MM.1S (cell line): Measurements from ENCODE around the gene LAMTOR5.

Source experiments
- DNase-seq: peaks from one replicate; pipeline ENCODE4 v3.0.0-alpha.2; 2015
- H2AFZ ChIP-seq: fragments of 300-600 bp; sonication (generic); 2 replicates; pipeline ENCODE4 v1.6.0; 2016; ENCODE audit warnings: antibody characterized with exemption, low read length
- H3F3A ChIP-seq: fragments of 300-600 bp; sonication (generic); 2 replicates; pipeline ENCODE4 v1.6.1; 2016; ENCODE audit warnings: mild to moderate bottlenecking, antibody characterized with exemption, low read length, moderate library complexity, mixed read lengths; ENCODE audit not compliant: insufficient read depth
- H3K27ac ChIP-seq: fragments of 300-600 bp; sonication (generic); 2 replicates; pipeline ENCODE4 v1.5.1; 2016; ENCODE audit warnings: mild to moderate bottlenecking, low read length
- H3K27me3 ChIP-seq: fragments of 300-600 bp; sonication (generic); replicated peaks from 2 replicates; pipeline ENCODE4 v1.6.0; 2016; ENCODE audit warnings: low read length; ENCODE audit not compliant: insufficient read depth
- H3K36me3 ChIP-seq: fragments of 300-600 bp; sonication (generic); replicated peaks from 2 replicates; pipeline ENCODE4 v1.6.1; 2016; ENCODE audit warnings: mild to moderate bottlenecking, low read length, mixed read lengths; ENCODE audit not compliant: insufficient read depth
- H3K4me1 ChIP-seq: fragments of 300-600 bp; sonication (generic); 2 replicates; pipeline ENCODE4 v1.6.1; 2016; ENCODE audit warnings: low read length, mixed read lengths
- H3K4me2 ChIP-seq: fragments of 300-600 bp; sonication (generic); 2 replicates; pipeline ENCODE4 v1.6.0; 2016; ENCODE audit warnings: low read depth, low read length
- H3K4me3 ChIP-seq: fragments of 300-600 bp; sonication (generic); 2 replicates; pipeline ENCODE4 v1.5.1; 2016; ENCODE audit warnings: low read length, mixed read lengths
- H3K79me2 ChIP-seq: fragments of 300-600 bp; sonication (generic); 2 replicates; pipeline ENCODE4 v1.6.1; 2016; ENCODE audit warnings: mixed run types, low read length, mixed read lengths
- H3K9ac ChIP-seq: fragments of 300-600 bp; sonication (generic); 2 replicates; pipeline ENCODE4 v1.6.1; 2016; ENCODE audit warnings: low read length, mixed read lengths
- H3K9me2 ChIP-seq: fragments of 300-600 bp; sonication (generic); replicated peaks from 2 replicates; pipeline ENCODE4 v1.6.1; 2016; ENCODE audit warnings: mild to moderate bottlenecking, low read length, mixed read lengths; ENCODE audit not compliant: insufficient read depth
- H3K9me3 ChIP-seq: fragments of 300-600 bp; sonication (generic); replicated peaks from 2 replicates; pipeline ENCODE4 v1.6.1; 2016; ENCODE audit warnings: mild to moderate bottlenecking, low read length, mixed read lengths; ENCODE audit not compliant: insufficient read depth
- H4K20me1 ChIP-seq: fragments of 300-600 bp; sonication (generic); 2 replicates; pipeline ENCODE4 v1.6.1; 2016; ENCODE audit warnings: mild to moderate bottlenecking, low read length, moderate library complexity, mixed read lengths; ENCODE audit not compliant: insufficient read depth
- EZH2 ChIP-seq: fragments of 300-600 bp; sonication (generic); optimal IDR thresholded peaks from 2 replicates; pipeline ENCODE3; 2017; ENCODE audit warnings: low read depth, mild to moderate bottlenecking, antibody characterized with exemption, low read length, mixed read lengths
- EZH2phosphoT487 ChIP-seq: fragments of 300-600 bp; sonication (generic); IDR thresholded peaks from 2 replicates; pipeline ENCODE4 v1.6.1; 2018; ENCODE audit warnings: antibody characterized with exemption, low read length
- TF ChIP-seq, protein P1 (sequence below): fragments of 300-600 bp; sonication (generic); IDR thresholded peaks from 2 replicates; pipeline ENCODE4 v1.5.1; 2016; ENCODE audit warnings: antibody characterized with exemption, low read length, mixed read lengths

LAMTOR5 gene

DNA sequence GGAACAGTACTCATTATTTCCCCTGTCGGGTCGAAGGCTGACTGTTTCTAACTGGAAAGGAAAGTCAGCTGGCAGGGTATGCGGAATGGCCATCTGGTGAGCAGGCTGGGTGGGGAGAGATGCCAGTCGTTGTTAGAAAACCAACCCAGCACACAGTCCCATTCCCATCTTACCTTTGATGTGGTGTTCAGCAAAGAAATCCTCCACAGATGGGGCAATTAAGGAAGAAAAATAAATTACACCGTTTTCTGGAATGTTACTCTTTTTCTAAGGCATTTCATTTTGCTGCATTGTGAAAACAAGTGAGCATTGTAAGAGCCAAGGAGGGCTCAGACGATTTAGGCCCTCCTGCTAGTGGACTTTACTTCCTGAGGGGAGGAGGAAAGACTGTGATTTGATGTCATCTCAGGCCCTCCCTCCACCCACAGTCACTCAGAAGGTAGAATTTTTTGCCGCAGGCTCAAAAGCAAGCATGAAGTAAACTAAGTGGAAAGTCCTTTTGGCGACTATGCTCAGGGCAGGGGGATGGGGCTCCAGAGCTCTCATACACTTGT is 16.7 kb downstream of the LAMTOR5 start, which contains the start of gene SLC16A4:
TSS of gene SLC16A4 (minus strand) at position 335 of the 554 bp plus-strand sequence. CDS start 1,703 bp downstream, outside the sequence.
- Histone ChIP-seq H3K9ac (no peak within 1 kb of the TSS), H3K9me3 (no peaks in the 10 kb centered on the region), H3K36me3 (no peaks in the 10 kb centered on the region), H3K4me3 (no peak within 1 kb of the TSS), H3K9me2 (no peaks in the 10 kb centered on the region), H3K4me2 (no peak within 1 kb of the TSS), H3K4me1 (no peaks in the 10 kb centered on the region), H2AFZ (no peak within 1 kb of the TSS), H3K27me3 (no peaks in the 10 kb centered on the region), H4K20me1 (no peaks in the 10 kb centered on the region), H3K79me2 (no peaks in the 10 kb centered on the region), H3K27ac (no peak within 1 kb of the TSS), H3F3A (no peaks in the 10 kb centered on the region)
- DNase-seq, result no peak
- no peak for TF ChIP-seq EZH2phosphoT487
- TF ChIP-seq, protein P1, sequence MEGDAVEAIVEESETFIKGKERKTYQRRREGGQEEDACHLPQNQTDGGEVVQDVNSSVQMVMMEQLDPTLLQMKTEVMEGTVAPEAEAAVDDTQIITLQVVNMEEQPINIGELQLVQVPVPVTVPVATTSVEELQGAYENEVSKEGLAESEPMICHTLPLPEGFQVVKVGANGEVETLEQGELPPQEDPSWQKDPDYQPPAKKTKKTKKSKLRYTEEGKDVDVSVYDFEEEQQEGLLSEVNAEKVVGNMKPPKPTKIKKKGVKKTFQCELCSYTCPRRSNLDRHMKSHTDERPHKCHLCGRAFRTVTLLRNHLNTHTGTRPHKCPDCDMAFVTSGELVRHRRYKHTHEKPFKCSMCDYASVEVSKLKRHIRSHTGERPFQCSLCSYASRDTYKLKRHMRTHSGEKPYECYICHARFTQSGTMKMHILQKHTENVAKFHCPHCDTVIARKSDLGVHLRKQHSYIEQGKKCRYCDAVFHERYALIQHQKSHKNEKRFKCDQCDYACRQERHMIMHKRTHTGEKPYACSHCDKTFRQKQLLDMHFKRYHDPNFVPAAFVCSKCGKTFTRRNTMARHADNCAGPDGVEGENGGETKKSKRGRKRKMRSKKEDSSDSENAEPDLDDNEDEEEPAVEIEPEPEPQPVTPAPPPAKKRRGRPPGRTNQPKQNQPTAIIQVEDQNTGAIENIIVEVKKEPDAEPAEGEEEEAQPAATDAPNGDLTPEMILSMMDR, result no peak
- no peak for TF ChIP-seq EZH2

DNA sequence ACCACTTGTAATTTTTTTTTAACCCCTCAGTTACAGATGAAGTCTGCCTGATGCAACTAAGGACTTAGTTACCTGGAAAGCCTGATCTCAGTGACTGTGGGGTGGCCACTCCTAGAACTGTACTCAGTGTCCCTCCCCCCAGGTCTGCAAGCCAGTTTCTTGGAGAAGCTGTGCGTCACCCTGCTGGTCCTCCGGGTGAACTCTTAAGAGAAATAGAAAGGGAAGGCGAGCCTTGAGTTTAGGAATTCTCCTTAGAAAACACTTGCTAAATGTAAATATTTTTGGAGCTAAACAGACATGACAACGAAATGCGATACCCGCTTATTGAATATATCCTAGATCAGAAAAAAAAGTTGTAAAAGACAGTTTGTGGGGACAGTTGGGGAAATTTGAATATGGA is 17.4 kb downstream of the LAMTOR5 start:
- Histone ChIP-seq H3K4me2 (no peak overlapping the region), H2AFZ (no peak overlapping the region), H3K27ac (no peak overlapping the region), H3K4me1 (no peaks in the 10 kb centered on the region), H3K36me3 (no peaks in the 10 kb centered on the region), H3K9me2 (no peaks in the 10 kb centered on the region), H4K20me1 (no peaks in the 10 kb centered on the region), H3K27me3 (no peaks in the 10 kb centered on the region), H3F3A (no peaks in the 10 kb centered on the region), H3K79me2 (no peaks in the 10 kb centered on the region), H3K9me3 (no peaks in the 10 kb centered on the region), H3K9ac (no peak overlapping the region), H3K4me3 (no peak overlapping the region)
- no peak for DNase-seq
- TF ChIP-seq, protein P1, result no peak
- TF ChIP-seq EZH2phosphoT487 (no peak), EZH2 (no peak)

DNA sequence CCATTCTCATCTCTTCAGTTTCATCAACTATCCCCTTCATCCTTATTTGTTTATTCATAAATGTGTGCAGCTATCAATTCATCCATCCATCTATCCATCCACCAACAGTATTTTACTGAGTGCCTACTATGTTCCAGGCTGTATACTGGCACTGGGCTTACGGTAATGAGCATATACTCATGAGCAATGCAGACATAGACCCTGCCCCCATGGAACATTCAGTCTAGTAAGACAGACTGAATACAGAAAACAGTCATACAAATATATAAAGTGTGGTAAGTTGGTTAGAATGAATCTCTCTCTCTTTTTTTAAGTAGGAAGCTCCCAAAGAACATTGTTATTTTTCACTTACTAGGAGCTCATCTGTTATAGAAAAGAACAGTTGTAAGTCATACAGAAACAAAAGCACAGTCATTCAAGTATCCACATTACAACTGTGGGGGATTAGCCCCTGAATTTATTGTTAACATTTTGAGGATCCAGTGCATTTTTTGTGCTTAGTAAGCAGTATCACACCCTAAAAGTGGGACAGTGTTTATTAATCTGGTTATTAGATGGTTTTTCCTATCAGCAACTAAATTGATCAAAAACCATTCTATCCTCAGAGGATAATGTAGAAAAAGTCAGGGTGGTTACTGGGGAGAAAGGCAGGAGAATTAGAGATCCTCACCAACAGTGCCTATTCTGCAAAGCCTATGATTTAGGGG is 20.3 kb downstream of the LAMTOR5 start:
- Histone ChIP-seq H3K9me2 (no peaks in the 10 kb centered on the region), H3K36me3 (no peaks in the 10 kb centered on the region), H3F3A (no peaks in the 10 kb centered on the region), H3K4me3 (no peak overlapping the region), H4K20me1 (no peaks in the 10 kb centered on the region), H3K4me1 (no peaks in the 10 kb centered on the region), H3K9me3 (no peaks in the 10 kb centered on the region), H3K27me3 (no peaks in the 10 kb centered on the region), H3K4me2 (no peak overlapping the region), H2AFZ (no peak overlapping the region), H3K9ac (no peak overlapping the region), H3K27ac (no peak overlapping the region), H3K79me2 (no peaks in the 10 kb centered on the region)
- no peak for DNase-seq
- TF ChIP-seq, protein P1, result no peak
- TF ChIP-seq EZH2 (no peak), EZH2phosphoT487 (no peak)
